Umbilical cord (tissue), 2 donors: Measurements from ENCODE around the gene C2. TPM values are rescaled to one million over a fixed set of nuclear protein-coding genes. Genes with fewer than 3 reads are reported as not detected.
"Not testable (repeated sequence)": the region's sequence is repeated elsewhere in the genome, so short reads cannot be mapped to it uniquely, and the experiment has no call there.

ENCODE experiments used
- DNase-seq: peaks from one replicate; pipeline ENCODE4 v3.0.0-alpha.2; 2015; ENCODE audit warnings: low spot score
- total RNA-seq: library from RNA; depleted of rRNA; stranded (reverse); fragments of >200 nt; gene quantifications from one replicate; pipeline ENCODE4 v1.2.3, GENCODE V29; 2014; ENCODE audit warnings: low replicate concordance; ENCODE audit not compliant: insufficient read depth

Gene C2
- total RNA-seq, 1 donor from 2014 or later = 27.0 TPM

DNA sequence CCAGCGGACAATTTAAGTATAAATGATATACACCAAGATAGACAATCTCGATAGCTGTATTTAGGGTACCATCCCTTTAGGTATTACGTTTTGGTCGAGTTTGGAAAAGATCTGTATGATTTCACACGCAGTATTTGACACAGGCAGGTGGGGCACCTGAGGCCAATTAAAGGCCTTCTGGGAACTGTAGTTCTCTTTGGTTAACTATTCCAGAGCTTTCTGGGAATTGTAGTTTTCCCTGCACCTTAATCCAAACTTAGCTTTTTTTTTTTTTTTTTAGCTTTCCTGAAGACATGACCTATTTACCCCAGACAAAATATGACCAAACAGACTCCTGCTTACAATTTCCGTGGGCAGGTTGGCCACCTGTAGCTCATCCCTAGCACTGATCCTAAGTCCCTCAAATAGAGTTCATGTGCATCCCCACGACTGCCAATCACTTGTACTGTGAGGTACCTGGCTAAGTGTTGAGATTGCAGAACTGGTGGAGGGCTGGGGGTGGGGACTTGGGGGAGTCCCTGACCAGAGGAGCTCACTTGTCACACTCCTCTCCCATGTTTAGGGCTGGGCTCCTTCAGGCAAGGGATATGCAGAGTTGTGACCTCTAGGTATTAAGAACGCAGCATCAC, 29.0 kb upstream of the C2 start:
- DNase-seq = peak; percentile 70

DNA sequence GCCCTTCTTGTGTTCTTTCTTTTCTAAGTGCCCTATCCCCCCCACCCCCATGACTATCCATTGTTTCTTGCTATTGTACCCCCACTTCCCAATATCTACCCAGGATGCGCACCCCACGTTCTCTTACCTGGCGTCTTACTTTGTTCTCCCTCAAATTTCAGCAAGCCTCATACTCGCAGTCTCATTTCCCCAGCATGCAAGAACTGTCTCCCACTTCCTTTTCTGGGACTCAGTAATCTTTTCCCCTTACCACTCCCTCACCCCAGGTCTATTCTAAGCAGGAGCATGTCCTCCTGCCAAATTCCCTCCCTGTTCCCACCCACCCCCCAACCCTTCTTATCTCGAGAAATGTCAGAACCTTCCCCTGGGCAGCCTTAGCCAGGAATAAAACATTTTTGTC, 28.3 kb upstream of the C2 start:
- DNase-seq = no peak

DNA sequence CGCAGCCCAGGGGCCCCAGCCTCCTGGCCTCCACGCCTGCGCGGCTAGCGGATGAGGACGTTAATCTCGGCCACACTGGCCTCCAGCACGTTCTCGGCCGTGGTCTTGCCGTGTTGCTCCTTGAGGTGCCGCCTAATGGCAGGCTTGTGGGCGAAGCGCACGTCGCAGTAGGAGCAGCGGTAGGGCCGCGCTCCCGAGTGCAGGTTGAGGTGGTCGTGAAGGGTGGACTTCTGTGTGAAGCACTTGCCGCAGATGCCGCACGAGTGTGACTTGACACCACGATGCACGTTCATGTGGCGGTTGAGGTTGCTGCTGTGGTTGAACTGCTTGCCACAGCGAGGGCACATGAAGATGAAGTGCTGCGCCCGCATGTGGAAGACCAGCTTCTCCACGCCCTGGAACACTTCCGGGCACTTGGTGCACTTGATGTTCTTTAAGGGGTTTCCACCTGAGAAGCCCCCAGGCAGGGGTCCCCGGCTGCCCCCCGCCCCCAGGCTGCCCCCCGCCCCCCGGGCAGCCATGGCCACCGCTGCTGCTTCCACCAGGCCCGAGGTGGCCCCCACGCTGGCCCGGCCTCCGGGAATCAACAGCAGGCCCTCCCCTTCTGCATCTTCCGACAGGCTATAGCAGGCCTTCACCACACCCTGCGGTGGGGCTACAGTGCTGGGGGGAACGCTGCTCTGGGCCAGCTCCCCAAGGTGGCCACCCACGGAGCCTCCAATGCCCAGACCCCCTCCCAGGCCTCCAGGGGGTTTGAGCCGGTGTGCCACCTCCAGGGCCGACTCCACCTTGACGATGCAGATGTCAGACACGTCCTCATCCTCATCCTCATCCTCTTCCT, 27.4 kb upstream of the C2 start:
- DNase-seq = no peak

DNA sequence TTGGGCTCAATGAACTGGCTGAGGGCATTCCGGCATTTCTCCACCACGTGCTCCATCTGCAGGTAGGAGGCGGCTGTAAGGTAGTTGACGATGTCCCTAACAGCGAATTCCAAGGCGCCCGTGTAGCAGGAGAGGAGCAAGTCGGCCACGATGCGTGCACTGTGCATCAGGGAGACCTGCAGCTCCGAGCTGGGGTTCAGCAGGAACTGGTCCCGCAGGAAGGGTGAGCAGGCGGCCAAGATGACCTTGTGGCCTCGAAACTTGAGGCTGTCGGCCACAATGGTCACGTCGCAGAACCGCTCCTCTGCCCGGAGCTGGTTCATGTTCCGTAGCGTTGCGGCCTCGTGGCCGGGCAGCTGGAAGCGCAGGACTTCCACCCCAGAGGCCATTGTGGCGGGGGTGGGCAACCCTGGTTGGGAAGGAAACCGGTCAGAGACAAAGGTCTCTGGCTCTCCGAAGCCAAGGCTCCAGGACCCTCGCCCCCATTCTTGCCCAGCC, 26.6 kb upstream of the C2 start:
- DNase-seq = no peak

DNA sequence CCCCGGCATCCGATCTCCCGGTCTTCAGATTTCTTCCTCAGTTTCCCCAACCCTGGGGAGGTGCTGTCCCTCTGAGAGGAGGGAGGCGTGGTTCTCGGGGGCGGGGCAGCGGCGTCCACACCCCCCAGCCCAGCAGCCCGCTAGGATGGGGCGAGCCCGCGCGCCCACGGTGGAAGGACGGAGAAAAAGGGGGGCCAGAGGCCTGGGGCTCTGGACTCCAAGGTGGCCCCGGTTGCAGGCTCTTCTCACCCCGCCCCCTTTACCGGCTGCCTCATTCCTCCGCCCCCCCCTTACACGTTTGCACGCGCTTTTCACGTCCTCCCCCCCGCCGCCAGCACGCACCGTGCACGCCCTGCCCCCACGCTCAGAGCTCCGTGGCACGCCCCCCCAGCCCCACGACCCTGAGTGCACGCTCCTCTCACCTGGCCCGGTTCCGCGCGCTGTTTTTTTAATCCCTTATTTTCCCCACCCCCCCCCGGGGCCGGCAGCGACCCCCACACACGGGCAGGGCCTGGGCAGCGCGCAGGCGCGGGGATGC, 26.0 kb upstream of the C2 start:
- DNase-seq = peak; percentile 72

DNA sequence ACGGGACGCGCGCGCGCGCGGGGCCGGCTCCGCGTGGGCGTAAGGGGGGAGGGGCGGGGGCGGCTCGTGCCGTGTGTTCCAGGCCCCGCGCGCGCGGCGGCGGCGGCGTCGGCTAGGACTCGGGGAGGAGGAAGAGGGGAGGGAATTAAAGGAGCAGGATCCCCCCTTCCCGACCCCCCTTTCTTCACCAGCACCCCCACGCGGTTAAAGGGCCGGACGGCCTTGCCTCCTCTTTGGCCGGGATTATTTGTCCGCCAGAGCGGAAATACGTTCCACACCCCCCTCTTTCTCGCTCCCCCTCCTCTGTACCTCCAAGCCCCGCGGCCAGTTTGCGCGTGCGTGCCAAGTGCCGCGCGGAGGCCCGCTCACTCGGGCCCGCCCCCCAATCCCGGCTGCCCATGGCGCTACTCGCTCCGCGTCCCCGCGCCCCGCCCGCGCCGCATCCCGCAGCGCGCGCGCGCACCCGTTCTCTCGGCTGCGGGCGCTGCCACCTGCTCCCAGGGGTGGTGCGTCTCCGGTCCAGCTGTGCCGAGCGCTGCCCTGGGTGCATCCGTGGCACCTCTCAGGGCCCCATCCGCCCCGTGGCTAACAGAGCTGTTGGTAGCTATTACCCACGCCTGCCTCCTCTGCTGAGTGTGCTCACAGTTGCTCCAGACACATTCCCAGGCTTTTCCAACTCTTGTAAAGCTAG, 25.4 kb upstream of the C2 start, which contains the start of gene ZBTB12:
ZBTB12 (minus strand) TSS at position 134 of the 691 bp plus-strand sequence. CDS start 781 bp downstream, outside the sequence.
- peak; percentile 99 for DNase-seq

DNA sequence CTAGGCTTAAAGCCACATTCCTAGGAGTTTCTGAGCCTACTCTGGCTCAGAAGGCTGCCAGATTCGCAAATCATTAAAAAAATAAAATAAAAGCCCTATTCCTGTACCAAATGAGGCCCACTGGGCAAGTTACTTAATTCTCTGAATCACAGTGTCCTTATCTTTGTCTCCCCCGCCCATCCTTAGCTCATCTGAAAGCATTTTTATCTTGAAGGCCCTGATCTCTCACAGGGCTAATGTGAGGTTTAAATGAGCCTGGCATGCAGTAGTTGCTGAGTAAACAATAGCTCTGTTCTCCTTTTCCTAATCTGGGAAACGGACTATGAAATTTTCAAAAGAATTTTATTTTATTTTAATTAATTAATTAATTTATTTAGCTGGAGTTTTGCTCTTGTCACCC, 23.6 kb upstream of the C2 start:
- peak; percentile 91 for DNase-seq

DNA sequence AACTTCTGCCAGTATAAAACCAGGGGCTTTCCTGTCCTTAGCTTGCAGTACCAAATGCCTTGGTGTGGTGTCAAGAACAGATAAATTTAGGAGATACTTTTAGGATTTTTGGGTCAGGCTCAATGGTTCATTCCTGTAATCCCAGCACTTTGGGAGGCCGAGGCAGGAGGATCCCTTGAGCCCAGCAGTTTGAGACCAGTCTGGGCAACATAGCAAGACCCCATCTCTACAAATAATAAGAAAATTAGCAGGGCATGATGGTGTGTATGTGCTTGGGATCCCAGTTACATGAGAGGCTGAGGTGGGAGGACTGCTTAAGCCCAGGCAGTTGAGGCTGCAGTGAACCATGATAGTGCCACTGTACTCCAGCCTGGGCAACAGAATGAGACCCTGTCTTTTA, 22.5 kb upstream of the C2 start:
- no peak for DNase-seq

DNA sequence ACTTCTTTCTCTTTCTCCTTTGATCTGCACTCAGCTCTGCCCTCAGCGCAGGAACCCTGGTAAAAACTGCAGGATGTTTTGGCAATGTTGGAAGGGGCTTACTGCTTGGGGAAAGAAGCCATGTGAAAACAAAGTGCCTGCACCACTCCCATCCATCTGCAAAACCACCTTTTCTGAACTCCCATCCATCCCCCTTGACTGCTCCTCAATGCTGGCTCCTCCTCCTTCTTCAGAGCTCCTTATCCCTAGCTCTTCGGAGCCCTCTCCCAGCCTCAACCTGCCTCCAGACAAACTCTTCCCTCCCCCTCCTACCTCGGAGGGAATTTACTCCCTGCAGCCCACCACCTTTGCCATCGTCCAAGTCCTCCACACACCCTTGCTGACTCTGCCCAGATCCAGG, 21.4 kb upstream of the C2 start:
- DNase-seq = no peak

DNA sequence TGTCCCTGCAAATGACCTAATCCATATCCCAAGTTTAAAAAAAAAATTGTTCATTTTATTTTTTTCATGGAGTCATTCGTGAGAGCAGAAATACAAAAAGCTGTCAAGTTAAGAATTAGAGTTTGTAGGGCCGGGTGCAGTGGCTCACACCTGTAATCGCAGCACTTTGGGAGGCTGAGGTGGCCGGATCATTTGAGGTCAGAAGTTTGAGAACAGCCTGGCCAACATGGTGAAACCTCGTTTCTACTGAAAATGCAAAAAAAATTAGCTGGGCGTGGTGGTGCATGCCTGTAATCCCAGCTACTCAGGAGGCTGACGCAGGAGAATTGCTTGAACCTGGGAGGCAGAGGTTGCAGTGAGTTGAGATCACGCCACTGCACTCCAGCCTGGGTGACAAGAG, 20.8 kb upstream of the C2 start:
- not testable (repeated sequence) for DNase-seq

DNA sequence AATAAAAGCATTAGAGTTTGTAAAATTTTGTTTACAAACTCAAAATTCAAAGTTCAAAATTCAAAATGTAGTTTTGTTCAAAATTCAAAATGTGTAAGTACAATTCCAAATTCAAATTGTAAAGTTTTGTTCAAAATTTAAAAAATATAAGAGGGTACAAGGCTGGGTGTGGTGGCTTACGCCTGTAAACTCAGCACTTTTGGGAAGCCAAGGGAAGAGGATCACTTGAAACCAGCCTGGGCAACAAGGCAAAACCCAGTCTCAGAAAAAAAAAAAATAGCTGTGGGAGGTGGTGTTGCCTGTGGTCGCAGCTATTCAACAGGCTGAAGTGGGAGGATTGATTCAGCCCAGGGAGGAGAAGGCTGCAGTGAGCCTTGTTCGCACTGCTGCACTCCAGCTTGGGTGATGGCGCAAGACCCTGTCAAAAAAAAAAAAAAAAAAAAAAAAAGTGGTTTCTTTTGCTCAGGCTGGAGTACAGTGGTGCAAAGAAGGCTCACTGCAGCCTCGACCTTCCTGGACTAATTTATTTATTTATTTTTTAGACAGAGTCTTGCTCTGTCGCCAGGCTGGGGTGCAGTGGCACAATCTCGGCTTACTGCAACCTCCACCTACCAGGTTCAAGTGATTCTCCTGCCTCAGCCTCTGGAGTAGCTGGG, 20.2 kb upstream of the C2 start:
- DNase-seq = peak; percentile 50

DNA sequence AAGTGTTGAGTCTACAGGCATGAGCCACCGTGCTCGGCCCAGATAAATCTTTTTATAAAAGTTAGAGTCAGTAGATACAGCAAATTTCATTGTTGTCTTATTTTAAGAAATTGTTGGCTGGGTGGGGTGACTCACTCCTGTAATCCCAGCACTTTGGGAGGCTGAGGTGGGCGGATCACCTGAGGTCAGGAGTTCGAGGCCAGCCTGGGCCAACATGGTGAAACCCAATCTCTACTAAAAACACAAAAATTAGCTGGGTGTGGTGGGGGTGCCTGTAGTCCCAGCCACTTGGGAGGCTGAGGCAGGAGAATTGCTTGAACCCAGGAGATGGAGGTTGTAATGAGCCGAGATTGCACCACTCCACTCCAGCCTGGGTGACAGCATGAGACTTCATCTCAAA, 19.3 kb upstream of the C2 start:
- DNase-seq = not testable (repeated sequence)

DNA sequence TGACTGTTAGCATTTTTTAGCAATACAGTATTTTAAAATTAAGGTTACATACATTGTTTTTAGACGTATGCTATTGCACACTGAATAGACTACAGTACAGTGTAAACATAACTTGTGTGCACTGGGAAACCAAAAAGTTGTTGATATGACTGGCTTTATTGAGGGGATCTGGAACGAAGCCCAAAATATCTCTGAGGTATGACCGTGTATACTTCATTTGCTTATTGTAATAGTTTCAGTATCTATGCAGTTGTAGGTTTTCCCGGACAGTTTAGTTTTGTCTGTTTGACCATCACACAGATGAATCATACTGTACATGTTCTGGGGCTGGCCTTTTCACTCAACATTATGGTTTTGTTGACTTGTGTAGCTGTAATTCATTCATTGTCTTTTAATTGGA, 18.7 kb upstream of the C2 start:
- no peak for DNase-seq

DNA sequence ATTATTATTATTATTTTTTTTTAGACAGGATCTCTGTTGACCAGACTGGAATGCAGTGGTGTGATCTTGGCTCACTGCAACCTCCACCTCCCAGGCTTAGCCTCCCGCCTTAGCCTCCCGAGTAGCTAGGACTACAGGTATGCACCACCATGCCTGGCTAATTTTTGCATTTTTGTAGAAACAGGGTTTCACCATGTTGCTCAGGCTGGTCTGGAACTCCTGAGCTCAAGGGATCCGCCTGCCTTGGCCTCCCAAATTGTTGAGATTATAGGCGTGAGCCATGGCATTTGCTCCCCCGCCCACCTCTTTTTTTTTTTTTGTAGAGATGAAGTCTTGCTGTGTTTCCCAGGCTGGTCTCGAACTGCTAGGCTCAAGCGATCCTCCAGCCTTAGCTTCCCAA, 18.2 kb upstream of the C2 start:
- not testable (repeated sequence) for DNase-seq

DNA sequence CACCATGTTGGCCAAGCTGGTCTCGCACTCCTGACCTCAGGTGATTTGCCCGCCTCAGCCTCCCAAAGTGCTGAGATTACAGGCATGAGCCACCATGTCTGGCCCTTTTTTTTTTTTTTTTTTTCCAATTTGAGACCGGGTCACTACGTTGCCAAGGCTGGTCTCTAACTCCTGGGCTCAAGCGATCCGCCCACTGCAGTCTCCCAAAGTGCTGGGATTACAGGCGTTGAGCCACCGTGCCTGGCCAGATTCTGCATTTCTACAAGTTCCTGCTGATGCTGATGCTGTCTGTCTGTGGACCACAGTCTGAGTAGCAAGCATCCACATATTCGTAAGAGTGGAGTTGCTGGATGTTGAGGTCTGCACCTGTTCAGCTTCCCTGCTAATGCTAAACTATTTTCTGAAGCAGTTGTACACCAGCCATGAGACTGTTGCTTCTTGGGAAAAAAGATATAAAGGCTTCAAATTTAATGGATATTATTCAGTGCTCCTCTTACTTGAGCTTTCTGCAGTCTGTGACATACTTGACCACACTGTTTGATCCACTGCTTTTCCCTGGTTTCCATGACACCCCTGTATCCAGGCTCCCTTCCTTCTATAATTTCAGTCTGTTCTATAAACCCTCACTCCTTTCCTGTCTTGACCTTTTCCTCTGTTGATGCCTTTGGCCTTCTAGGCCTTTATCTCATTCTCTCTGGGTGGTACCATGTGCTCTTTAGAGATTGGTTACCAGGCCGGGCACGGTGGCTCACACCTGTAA, 15.5 kb upstream of the C2 start:
- DNase-seq = peak; percentile 66

DNA sequence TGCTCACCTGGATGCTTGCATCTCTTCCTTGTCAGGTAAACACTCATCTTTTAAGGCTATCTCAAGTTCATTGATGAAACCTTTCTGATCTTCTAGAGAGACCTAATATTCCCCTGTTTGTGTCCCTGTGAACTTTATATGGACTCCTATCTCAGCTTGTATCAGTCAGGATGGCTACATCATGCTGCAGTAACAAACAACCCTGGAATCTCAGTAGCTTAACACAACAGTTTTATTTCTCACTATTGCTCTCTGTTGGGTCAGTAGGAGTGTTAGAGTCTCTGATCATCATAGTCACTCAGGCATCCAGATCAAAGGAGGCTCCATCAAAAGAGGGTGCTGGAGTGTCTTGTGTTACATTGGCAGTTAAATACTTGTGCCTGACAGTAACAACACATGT, 12.2 kb upstream of the C2 start:
- no peak for DNase-seq

DNA sequence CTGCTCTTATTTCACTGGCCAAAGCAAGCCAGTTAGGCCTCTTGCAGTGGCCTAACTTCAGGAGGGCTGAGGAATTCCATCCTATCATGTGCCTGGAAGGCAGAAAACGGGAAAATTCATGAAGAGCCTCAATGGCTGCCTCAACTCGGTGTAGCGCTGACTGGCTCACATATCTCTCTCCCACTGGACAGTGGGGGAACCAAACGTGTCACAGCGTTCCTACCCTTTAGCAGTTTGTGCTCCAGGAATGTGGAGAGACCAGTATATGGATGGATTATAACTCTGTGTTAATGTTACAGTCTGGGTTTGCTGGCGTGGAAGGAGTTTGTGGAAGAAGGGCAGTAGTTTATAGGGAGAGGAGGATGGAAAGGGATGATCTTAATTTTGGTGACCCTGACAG, 11.8 kb upstream of the C2 start:
- no peak for DNase-seq

DNA sequence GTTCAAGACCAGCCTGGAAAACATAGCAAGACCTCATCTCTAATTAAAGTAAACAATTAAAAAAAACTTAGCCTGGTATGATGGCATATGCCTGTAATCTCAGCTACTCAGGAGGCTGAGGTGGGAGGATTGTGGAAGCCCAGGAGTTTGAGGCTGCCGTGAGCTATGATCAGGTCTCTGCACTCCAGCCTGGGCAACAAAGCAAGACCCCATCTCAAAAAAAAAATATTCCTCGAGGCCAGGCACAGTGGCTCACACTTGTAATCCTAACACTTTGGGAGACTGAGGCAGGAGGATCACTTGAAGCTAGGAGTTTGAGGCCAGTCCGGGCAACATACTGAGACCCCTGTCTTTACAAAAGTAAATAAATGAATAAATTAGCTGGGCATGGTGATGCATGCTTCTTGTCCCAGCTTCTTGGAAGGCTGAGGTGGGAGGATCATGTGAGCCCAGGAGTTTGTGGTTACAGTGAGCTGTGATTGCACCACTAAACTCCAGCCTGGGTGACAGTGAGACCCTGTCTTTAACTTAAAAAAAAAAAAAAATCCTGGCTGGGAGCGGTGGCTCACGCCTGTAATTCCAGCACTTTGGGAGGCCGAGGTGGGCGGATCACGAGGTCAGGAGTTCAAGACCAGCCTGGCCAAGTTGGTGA, 9.3 kb upstream of the C2 start:
- no peak for DNase-seq

DNA sequence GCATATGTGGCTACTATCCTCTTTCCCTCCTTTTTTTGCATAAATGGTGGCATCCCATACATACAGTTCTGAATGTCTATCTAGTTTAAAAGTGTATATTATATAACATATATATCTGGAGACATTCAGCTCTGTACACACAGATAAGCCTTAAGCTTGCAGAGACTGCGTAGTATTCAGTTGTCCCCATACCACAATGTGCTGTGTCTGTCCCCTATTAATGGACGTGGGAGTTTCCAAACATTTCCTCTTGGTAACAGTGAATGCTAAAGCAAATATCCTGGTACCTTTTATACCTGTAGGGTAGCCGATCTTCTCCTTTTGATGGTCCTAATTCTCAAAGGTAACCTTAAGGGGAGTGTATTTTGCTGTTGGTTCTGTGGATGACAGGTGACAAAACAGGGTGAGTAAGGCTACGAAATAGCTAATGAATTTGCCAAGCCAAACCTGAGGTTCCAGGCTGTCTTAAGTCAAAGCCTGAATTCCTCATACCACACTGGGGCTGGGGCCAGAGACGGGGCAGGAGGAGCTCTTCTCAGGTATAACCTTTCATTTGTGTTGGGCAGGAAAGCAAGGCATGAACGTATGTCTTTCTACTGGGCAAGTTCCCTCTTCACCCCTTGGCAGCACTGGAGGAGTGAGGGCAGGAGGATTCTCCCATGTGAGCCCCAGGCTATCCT, 7.8 kb upstream of the C2 start:
- no peak for DNase-seq

DNA sequence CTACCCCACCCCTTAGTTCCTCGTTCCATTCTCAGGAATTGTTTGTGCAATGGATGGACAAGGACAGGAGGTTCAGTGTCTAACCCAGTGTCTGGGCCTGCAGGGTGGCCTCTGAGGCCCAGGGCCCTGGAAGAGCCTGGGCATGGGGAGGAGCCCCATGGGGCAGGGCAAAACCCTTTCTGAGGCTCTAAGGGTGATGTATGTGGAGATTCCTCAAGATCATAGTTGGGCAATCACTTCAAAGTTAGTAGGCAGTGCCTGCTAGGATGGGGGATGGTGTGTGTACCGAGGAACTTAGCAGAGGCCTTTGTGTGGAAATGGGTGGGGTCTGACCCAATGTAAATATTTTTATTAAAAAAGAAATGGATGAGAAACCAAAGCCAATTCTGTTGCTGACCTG, 6.7 kb upstream of the C2 start:
- DNase-seq = peak; percentile 44
